ENCODE measurements around the gene VAT1L.
"Not testable (repeated sequence)": the region's sequence is repeated elsewhere in the genome, so short reads cannot be mapped to it uniquely, and the experiment has no call there.

VAT1L gene

GRCh38 chr16:77989846-77990245, 201.5 kb downstream of the VAT1L start:
- FAIRE-seq, result no peak
- TF ChIP-seq TAF1 (IDR thresholded peaks at IDR 0.05; ENCODE audit: borderline replicate concordance, low read depth, low read length) (no peak), POLR2A (IDR thresholded peaks at IDR 0.05; ENCODE audit: low read depth, low read length) (no peak), POLR2AphosphoS5 (IDR thresholded peaks at IDR 0.05; ENCODE audit: low read depth, low read length) (no peak)
- DNase-seq (ENCODE audit: insufficient read length), result no peak

DNA sequence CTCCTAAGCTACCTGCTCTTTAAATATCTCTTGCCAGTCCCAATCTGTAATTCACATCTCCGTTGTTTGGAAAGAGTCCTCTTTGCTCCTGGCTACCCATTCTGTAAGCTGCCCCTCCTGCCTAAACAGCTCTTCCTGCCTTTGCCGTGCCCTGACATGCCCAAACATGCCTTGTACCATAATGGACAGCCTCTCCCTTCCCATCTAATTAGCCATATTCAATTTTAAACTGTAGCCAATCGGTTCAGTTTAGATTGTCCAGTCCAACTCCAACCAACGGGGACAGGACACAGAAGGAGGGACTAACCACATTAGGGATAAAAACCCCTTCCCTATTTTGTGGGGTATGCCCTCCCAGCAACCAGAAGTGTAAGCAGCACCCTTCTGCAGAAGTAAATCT, 203.3 kb downstream of the VAT1L start:
- FAIRE-seq (no peak), DNase-seq (ENCODE audit: insufficient read length) (no peak)
- no peak for TF ChIP-seq POLR2AphosphoS5 (IDR thresholded peaks at IDR 0.05; ENCODE audit: low read depth, low read length)
- TF ChIP-seq POLR2A (IDR thresholded peaks at IDR 0.05; ENCODE audit: low read depth, low read length), result no peak
- no peak for TF ChIP-seq TAF1 (IDR thresholded peaks at IDR 0.05; ENCODE audit: borderline replicate concordance, low read depth, low read length)

DNA sequence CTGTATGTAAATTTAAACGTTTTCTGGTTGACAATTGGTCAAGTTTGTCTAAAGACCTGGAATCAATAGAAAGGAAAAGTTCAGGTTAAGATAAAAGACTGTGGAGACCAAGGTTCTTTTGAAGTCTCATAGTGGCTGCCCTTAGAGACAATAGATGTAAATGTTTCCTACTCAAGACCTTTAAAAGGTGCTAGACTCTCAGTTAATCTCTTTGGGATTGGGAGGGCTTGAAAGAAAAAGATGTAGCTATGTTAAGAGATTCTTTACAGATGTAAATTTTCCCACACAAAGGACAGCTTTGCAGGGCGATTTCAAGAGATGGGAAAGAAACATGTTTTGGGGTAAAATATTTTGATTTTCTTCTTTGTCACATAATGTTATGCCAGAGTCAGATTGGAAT, 204.0 kb downstream of the VAT1L start:
- not testable (repeated sequence) for FAIRE-seq; DNase-seq (ENCODE audit: insufficient read length)

GRCh38 chr16:77993111-77993985, 205.0 kb downstream of the VAT1L start:
- DNase-seq (ENCODE audit: insufficient read length) (no peak), FAIRE-seq (no peak)
- TF ChIP-seq TAF1 (IDR thresholded peaks at IDR 0.05; ENCODE audit: borderline replicate concordance, low read depth, low read length) (no peak), POLR2A (IDR thresholded peaks at IDR 0.05; ENCODE audit: low read depth, low read length) (no peak), POLR2AphosphoS5 (IDR thresholded peaks at IDR 0.05; ENCODE audit: low read depth, low read length) (no peak)

- FAIRE-seq (no peak), DNase-seq (ENCODE audit: insufficient read length) (no peak)
- no peak for TF ChIP-seq TAF1 (IDR thresholded peaks at IDR 0.05; ENCODE audit: borderline replicate concordance, low read depth, low read length)
- no peak for TF ChIP-seq POLR2AphosphoS5 (IDR thresholded peaks at IDR 0.05; ENCODE audit: low read depth, low read length)
- TF ChIP-seq POLR2A (IDR thresholded peaks at IDR 0.05; ENCODE audit: low read depth, low read length), result no peak
Observed at GRCh38 chr16:77995843-77996455, 207.6 kb downstream of the VAT1L start.

DNA sequence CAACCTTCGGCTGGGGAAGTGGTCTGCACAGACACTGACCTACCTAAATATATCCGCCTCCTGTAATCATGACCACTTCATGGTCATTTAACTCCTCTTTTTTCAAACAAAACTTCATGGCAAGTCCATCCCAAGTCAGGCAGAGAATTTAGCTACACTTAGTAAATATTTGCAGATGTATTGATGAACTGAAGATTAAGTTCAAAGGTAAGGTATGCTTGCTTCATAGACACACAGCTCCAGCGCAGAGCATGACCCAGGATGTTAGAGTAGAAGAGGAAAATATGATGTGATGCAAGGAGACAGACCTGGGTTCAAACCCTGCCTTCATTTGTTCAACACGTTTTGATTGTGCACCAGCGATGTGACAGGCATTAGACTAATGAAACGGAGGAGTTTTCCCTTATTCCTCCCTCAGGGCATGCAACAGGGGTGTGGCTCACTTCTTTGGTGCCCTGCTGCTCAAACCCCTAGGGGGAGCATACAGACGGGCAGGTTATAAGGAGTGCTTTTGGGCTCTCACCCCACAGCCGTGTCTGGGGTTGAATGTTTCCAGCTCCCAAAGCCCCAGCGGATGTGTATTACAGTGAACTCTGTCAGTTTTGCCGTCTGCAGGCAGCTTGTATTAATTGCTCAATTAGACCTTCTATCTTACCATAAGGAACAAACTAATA, 210.1 kb downstream of the VAT1L start:
- DNase-seq (ENCODE audit: insufficient read length), result no peak
- FAIRE-seq, result no peak
- TF ChIP-seq TAF1 (IDR thresholded peaks at IDR 0.05; ENCODE audit: borderline replicate concordance, low read depth, low read length) (no peak), POLR2A (IDR thresholded peaks at IDR 0.05; ENCODE audit: low read depth, low read length) (no peak), POLR2AphosphoS5 (IDR thresholded peaks at IDR 0.05; ENCODE audit: low read depth, low read length) (no peak)

DNA sequence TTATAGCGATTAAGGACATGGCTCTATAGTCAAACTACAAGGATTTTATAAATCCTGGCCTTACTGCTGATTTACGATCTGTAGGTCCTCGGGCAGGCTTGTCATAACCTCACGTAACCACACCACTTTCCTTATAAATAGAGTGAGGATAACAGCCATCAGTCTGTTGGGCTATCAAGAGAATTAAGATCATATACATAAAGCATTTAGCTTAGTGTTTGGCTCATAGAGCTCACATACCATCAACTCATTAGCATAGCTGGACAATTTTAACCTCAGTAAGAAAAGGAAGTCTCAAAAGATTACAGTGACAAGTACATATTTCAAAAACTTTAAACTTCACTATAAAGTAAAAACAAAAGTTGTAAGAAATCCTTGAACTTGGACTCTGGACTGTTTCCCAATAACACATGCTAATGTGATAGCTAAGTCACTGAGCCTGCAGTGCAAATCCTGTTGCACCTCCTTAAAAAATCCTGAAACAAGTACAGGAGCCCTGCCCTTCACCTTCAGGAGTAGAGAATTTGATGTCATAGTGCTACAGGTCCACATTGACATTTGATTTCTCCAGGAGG, 213.2 kb downstream of the VAT1L start:
- TF ChIP-seq POLR2AphosphoS5 (IDR thresholded peaks at IDR 0.05; ENCODE audit: low read depth, low read length) (no peak), POLR2A (IDR thresholded peaks at IDR 0.05; ENCODE audit: low read depth, low read length) (no peak)
- DNase-seq (ENCODE audit: insufficient read length) (no peak), FAIRE-seq (no peak)

- FAIRE-seq, result peak; percentile 91
- DNase-seq (ENCODE audit: insufficient read length), result peak; percentile 41
Observed at GRCh38 chr16:78002915-78003538, 214.7 kb downstream of the VAT1L start.

DNA sequence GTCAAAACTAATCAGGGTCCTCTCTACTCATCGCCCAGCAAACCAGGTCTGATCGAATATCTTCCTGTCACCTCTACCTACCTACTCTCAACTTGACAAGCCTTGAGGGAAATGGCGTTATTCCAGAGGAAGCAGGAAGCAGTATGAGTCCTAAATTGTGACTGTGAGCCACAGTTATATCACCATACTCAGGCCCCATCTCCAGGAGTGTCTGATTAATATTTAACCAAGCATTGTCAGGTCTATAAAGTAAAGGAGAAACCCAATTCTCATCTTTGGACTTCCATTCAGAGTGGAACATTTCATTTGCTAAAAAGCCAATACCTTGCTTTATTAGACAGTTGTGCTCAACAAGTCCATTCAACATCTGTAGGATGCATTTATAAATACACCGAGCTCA, 216.2 kb downstream of the VAT1L start:
- DNase-seq (ENCODE audit: insufficient read length), result no peak
- no peak for FAIRE-seq
- TF ChIP-seq POLR2AphosphoS5 (IDR thresholded peaks at IDR 0.05; ENCODE audit: low read depth, low read length) (no peak), POLR2A (IDR thresholded peaks at IDR 0.05; ENCODE audit: low read depth, low read length) (no peak), TAF1 (IDR thresholded peaks at IDR 0.05; ENCODE audit: borderline replicate concordance, low read depth, low read length) (no peak)

More at GRCh38 chr16:78002915-78003538, 214.7 kb downstream of the VAT1L start:
- TF ChIP-seq POLR2AphosphoS5 (IDR thresholded peaks at IDR 0.05; ENCODE audit: low read depth, low read length) (no peak), POLR2A (IDR thresholded peaks at IDR 0.05; ENCODE audit: low read depth, low read length) (no peak), TAF1 (IDR thresholded peaks at IDR 0.05; ENCODE audit: borderline replicate concordance, low read depth, low read length) (no peak)

GRCh38 chr16:78005881-78006280, 217.5 kb downstream of the VAT1L start:
- FAIRE-seq (no peak), DNase-seq (ENCODE audit: insufficient read length) (no peak)
- TF ChIP-seq POLR2AphosphoS5 (IDR thresholded peaks at IDR 0.05; ENCODE audit: low read depth, low read length), result no peak

DNA sequence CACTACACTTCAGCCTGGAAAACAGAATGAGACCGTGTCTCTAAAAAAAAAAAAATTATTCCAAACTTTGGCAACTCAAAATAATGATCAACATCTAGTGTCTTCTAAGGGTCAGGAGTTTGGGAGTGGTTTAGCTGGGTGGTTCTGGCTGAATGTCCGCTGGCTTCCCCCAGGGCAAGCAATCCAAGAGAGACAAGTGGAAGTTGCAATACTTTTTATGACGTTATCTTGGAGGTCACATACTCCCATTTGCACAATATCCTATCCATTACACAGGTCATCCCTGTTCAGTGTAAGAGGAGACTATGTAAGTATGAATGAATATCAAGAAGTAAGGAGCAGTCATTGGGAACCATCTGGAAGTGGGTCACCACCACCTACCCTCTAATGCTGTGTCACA, 218.8 kb downstream of the VAT1L start:
- no peak for TF ChIP-seq TAF1 (IDR thresholded peaks at IDR 0.05; ENCODE audit: borderline replicate concordance, low read depth, low read length)
- TF ChIP-seq POLR2AphosphoS5 (IDR thresholded peaks at IDR 0.05; ENCODE audit: low read depth, low read length), result no peak
- TF ChIP-seq POLR2A (IDR thresholded peaks at IDR 0.05; ENCODE audit: low read depth, low read length), result no peak
- DNase-seq (ENCODE audit: insufficient read length) (no peak), FAIRE-seq (no peak)

All from GM12892 (cell line).